SK-N-SH (cell line): ENCODE measurements around the gene LRRN4.

Experiments
- CTCF ChIP-seq: fragments of 200-600 bp; sonication (generic); IDR thresholded peaks from 2 replicates; pipeline ENCODE4 v1.6.1; 2017; ENCODE audit warnings: antibody characterized with exemption, mild to moderate bottlenecking, moderate library complexity
- MAX ChIP-seq: IDR thresholded peaks from 2 replicates; pipeline ENCODE4 v1.4.0; 2012; ENCODE audit warnings: low read depth
- USF2 ChIP-seq: fragments of 150-350 bp; IDR thresholded peaks from 2 replicates; pipeline ENCODE4 v1.6.1; 2017; ENCODE audit warnings: antibody characterized with exemption, low read length, low read depth, borderline replicate concordance

- TF ChIP-seq USF2, result no peak
- TF ChIP-seq CTCF, result no peak
- TF ChIP-seq MAX, result no peak
Observed at GRCh38 chr20:6026051-6026450, 27.8 kb downstream of the LRRN4 start.
